GM12873 (cell line): ENCODE results near the gene ITFG1.
A peak's percentile ranks its signal among the peaks of the same experiment; 100 is the strongest.

ENCODE experiments used
- TF ChIP-seq, protein P1 (sequence below): IDR thresholded peaks from 2 replicates; pipeline ENCODE4 v1.5.1; 2012; ENCODE audit warnings: low read depth, mild to moderate bottlenecking, moderate library complexity, low read length, control low read depth; ENCODE audit not compliant: insufficient read depth; ENCODE audit errors: missing control alignments

ITFG1 gene

DNA sequence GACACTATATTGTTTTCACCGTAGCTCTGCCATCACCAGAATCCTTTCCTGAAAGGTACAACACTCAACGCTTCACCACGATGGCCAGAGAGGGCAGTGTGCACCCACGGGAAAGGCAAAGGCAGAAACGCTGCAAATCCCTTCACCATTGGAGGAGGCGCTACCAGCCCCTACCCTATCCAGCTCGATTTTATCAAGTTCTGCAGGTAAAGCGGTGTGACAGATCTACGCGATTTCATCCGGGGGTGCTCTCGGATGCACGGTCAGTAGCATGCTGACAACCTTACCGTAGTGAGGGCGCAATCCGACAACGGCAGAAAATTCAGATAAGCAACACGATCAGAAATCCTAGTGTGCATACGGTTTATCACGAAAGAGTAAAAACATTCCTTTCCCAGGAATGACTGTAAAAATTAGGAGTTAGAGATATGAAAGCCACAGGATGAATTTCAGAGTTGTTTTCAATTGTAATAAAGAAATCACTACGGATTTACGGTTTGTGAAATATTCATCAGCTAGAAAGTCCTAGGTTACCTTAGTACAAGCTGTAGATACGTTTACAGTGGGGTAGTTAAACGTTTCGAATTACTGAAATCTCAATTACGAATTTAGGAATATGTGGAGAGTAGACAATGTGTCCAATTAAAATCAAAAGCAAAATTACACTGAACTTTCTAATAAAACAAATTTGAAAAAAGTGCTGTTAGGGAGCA lies 318.9 kb downstream of the ITFG1 start:
- TF ChIP-seq, protein P1, sequence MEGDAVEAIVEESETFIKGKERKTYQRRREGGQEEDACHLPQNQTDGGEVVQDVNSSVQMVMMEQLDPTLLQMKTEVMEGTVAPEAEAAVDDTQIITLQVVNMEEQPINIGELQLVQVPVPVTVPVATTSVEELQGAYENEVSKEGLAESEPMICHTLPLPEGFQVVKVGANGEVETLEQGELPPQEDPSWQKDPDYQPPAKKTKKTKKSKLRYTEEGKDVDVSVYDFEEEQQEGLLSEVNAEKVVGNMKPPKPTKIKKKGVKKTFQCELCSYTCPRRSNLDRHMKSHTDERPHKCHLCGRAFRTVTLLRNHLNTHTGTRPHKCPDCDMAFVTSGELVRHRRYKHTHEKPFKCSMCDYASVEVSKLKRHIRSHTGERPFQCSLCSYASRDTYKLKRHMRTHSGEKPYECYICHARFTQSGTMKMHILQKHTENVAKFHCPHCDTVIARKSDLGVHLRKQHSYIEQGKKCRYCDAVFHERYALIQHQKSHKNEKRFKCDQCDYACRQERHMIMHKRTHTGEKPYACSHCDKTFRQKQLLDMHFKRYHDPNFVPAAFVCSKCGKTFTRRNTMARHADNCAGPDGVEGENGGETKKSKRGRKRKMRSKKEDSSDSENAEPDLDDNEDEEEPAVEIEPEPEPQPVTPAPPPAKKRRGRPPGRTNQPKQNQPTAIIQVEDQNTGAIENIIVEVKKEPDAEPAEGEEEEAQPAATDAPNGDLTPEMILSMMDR: peak; percentile 97

DNA sequence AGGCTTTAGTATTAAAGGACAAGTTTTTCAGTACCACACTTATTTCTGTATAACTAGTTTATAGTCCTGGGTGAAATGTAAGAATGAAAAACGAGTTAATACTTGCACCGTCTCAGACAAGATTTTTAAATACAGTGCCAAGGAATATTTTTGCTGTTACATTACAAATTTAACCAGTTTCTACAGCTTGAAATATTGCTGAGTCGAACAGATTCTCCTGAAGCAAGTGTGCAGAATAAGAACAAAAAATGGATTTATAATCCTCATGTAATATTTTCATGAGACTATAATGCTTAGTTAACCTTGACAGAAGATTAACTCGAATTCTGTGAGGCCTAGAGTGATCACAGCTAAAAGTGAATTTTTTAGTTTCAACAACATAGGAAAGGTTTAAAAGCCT lies 320.2 kb downstream of the ITFG1 start:
- TF ChIP-seq, protein P1: no peak

DNA sequence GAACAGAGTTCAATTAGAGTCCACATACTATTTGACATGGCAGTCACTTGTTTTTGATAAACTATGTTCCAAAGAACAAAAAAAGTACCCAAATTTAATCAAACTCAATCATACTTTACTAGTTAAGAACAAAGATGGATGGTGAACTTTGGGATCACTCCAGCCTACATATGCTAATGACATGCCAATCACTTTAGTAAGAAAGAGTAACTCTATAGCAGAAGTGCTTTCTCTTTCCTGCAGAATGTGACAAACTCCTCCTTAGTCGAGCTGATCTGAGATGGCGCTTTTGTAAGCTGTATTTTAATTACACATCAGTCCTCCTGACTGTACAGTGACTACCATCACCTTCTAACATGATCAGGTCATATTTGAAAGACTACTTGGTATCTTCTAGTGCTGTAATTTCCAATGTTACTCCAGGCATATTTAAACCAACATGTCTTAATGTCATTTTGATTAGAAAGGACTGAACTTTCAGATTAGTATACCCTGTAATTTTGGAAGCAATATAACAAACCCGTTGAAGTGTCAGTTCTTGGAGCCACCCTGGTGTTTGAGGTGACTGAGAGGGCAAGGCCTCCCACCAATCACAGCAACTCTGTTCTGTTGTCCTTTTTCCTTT lies 321.2 kb downstream of the ITFG1 start:
- TF ChIP-seq, protein P1: no peak

DNA sequence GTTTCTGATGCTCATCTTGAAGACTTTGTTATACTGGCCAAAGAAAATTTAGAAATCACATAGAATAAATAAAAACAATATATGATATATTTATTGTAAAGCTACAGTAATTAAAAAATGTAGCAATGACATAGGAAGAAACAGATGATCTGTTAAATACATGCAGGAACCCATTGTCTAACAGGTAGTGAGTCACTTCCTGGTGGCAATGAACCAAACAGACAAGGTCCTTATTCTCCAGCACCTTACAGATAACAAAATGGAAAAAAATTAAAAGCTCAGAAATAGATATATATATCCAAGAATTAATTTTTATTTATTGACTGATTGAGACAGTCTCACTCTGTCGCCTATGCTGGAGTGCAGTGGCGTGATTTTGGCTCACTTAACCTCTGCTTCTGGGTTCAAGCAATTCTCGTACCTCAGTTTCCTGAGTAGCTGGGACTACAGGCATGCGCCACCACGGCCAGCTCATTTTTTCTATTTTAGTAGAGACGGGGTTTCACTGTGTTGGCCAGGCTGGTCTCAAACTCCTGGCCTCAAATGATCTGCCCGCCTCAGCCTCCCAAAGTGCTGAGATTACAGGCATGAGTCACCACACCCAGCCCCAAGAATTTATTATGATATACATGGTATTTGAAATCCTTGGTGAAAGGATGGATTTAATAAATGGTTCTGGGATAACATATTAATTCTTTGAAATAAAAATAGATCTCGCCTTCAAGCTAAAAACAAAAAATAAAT lies 324.6 kb downstream of the ITFG1 start:
- TF ChIP-seq, protein P1: no peak

DNA sequence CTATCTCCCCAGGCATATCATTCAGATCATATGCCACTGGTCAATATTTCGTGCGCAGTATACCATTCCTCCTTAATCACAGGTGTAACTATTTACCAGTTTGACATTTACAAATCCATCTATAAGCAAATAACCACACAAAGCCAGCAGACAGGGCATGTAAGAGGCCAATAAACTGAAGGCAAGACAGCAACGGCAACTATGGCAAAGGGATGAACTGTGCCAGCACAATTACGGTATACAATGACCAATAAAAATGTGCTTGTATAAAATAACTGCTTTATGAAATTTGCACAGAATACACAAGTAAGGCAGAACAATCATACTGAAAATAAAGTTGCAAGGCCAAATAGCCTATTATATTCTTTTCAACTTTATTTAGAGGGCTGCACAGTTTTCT lies 326.3 kb downstream of the ITFG1 start:
- TF ChIP-seq, protein P1: no peak

DNA sequence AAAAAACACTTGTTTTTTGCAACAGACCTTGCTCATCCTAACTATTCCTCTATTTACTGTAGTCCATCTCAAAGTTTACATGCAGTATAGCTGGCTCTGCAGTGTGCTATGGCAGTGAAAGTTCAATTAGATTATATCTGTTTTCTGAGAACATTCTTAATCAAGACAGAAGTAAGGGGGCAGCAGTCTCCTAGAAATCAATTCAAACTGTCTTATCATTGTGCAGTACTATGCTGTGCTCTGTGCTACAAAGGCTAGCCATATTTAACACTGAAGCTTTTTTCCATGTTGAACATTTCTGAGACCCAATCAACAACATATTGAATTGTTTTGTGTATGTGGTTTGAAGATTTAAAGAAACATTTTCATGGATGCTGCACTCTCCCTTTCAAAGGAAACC lies 328.6 kb downstream of the ITFG1 start:
- TF ChIP-seq, protein P1: no peak

DNA sequence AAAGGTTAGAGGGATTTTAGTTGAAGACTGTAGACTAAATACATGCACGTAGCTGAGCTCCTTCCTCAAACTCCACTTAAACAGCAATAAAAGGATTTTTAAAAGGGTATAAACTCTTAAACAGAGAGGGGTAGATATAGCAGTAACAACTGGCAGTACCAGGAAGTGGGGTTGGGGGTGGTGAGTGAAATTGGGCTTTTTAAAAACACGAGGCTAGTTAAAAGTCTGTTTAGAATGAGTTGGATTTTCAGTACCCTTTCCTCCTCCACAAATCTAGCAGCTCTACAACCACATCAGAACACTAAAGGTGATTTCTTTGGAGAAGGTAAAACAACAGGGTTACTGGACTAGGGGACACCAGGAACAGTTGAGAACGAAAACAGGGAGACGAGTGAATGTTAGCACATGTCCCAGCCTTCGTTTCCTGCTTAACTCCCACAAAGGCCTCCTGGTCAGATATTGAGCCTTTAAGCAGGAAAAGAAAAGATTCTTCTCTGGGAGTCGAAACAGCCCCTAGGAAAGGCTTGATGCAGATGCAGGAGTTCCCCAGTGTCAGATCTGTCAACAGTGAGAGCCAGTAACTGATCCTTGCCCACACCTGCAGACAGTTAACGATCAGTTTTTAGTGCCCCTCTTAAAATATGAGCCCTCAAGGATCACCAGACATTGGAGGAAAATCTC lies 331.0 kb downstream of the ITFG1 start:
- TF ChIP-seq, protein P1: no peak
